Measurements from ENCODE around the gene CLK1.

CLK1 gene

DNA sequence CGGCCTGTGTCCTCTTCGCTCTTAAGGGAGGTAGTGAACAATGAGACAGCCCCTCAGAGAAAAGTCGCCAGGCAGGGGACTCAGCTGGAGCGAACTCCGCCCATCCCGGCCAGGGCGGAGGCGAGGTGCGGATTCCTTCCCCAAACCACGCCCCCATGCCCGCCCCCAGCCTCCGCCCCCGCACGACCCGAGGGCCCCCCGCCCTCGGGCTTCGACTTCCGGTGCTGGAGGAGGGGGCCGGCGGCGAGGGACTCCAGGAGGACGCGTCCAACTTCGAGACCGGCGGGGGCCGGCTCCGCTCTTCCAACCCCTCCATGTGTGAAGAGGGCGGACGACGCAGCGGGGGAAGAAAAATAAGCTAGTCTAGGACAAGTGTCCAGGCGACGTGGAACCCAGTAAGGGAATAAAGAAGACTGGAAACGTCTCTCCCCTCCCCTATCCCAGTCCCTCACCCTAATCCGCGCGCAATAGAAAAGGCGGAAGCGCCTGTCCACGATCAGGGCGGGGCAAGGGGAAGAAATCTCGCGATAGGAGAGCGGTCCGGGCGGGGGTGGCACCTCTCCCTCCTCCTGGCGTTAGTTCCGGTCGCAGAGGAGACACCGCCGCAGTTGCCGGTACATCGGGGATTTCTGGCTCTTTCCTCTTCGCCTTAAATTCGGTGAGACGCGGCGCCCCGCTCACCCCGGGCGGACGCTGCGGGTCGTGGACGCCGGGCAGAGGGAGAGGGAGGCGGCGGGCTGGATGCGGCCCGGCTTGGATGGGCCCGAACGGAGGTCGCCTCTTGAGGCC, 52.9 kb downstream of the CLK1 start, which contains the start of gene BZW1:
Gene BZW1 (plus strand): TSS at position 578 of the 789 bp plus-strand sequence. CDS start 1,308 bp downstream, outside the sequence.
- DNase-seq (ENCODE audit: low spot score), result peak; percentile 95

DNA sequence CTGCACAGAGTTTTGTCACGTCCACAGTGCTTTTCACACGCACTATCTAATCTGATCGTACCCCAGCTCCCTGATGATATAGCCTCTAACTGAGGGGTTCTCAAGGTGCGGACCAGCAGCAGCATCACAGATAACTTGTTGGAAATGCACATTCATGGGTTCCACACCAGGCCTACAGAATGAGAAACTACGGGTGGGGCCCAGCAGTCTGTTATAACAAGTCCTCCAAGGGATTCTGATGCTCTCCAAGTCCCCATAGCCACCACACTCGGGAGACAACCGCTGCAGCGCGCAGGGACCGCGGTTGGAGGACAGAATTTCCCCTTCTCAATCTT, 53.5 kb downstream of the CLK1 start:
- no peak for DNase-seq (ENCODE audit: low spot score)

- DNase-seq (ENCODE audit: low spot score), result no peak
Measured at GRCh38 chr2:200810252-200810997, 54.0 kb downstream of the CLK1 start.

GRCh38 chr2:200809506-200810251, 54.8 kb downstream of the CLK1 start:
- DNase-seq (ENCODE audit: low spot score), result no peak

Data from RKO (cell line).